HG02588 (cell line): ENCODE data around the gene ITPR3.
"Not testable (repeated sequence)": the region's sequence is repeated elsewhere in the genome, so short reads cannot be mapped to it uniquely, and the experiment has no call there.

Experiments used
- ATAC-seq: cut with Tn5 transposase; IDR thresholded peaks from one replicate; pipeline ENCODE4 v1.9.1; 2021; ENCODE audit warnings: mild to moderate bottlenecking, moderate library complexity; ENCODE audit not compliant: unreplicated experiment

ITPR3 gene

DNA sequence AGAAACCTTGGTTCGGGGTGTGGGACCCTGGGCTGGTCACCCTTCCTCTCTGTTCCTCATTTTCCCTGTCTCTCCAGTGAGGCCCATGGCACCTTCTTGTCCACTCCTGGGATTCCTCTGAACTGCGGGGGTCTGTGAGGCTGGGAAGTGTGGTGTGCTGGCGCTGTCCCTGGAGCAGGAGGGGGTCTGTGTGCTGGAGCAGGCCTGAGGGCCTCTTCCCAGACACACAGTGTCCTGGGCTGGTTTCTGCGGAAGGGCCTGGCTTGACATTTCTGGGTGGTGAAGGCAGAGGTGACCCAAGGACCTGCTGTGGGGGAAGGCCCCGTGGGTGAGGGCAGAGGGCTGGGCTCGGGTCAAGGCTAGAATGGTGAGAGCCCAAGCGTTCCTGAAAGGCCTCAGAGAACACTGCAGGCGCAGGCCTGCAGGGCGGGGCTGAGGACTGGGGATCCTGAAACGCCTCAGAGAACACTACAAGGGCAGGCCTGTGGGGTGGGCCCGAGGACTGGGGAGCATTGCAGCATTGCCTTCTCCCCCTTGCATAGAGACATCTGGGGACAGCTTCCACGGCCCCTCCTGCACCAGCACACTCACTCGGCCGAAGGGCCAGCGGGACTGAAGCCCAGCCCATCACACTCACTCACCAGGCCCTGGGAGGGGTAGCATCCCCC is 30.5 kb upstream of the ITPR3 start:
- ATAC-seq, result no peak

DNA sequence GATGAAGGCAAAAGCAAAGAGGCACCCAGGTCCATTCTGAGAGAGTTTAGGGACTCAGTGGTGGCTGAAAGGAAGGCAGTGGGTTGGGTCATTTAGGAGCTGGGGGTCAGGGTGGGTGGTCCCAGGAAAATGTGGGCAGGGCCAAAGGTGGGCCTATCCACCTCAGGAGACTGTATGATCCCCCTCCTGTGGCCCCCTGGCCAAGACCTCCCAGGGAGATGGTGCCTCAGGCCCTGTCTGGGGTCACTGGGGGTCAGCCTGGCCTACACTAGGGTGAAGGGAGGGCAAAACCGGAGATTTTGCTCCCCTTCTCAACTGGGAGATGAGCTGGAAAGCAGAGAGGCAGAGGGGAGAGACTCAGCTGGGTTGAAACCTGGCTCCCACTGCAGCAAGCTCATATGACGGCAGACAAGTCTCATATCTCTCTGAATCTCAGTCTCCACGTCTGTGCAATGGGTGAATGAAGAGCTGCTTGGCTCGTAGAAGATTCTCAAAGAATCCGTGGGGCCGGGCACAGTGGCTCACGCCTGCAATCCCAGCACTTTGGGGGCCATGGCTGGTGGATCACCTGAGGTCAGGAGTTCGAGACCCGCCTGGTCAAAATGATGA is 29.6 kb upstream of the ITPR3 start:
- ATAC-seq, result no peak

DNA sequence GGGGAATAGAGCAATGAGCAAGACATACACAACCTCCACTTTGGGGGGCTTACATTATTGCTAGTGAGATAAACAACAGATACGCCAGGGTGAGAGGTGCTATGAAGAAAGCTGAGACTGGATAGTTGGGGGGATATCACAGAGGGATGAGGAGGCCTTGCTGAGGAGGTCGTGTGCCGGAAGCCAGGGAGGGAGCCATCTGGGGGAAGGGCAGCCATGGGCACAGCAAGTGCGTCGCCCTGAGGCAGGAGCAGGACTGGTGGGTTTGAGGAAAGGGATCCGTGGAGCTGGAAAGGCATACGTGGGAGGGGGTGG is 28.9 kb upstream of the ITPR3 start:
- no peak for ATAC-seq

DNA sequence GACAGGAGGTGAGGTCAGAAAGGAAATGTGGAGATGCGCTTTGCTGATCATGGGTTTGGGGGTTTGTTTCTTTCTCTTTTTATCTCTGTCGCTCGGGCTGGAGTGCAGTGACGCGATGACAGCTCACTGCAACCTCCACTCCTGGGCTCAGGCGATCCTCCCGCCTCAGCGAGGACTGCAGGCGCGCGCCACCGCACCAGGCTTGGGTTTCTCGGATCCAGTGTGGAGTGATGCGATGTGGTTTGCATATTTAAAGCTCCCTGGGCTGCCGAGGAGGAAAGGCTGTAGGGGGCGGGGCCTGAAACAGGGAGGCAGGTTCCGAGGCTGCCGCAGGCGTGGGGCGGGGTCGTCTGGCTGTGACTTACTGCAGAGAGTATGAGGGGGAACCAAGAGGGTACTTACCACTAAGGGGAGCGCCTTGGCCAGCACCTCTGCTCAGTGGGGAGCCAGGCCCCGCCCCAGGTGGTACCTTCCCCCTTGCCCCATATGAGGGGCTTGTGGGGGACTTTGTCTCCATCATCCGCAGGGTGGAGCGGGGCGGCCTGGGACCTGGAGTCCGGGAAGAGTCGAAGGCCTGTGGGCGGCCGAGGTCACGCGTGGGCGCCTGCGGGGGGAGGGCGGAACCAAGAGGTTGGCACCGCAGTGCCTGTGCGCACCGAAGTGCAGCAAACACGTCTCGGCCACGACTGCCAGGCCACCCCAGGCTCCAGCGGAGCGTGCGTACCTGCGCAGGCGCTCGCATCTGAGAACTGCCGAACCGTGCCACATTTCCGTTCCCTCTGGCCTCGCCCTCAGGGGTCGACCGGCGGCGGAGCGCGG is 28.3 kb upstream of the ITPR3 start:
- no peak for ATAC-seq

DNA sequence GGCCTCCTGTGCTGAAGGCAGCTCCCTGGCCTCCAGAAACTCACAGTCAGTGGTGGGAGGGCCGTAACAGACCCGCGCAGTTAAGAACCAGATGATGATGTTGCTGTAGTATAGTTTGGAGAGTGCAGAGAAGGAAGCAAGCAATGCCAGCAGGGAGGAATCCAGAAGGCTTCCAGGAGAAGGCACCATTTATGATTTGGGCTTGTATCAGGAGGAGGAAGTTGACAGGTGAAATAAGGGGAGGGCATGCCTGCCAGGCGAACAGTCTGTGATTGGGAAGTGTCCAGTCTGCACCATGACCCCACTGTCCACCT is 27.8 kb upstream of the ITPR3 start:
- ATAC-seq, result no peak

DNA sequence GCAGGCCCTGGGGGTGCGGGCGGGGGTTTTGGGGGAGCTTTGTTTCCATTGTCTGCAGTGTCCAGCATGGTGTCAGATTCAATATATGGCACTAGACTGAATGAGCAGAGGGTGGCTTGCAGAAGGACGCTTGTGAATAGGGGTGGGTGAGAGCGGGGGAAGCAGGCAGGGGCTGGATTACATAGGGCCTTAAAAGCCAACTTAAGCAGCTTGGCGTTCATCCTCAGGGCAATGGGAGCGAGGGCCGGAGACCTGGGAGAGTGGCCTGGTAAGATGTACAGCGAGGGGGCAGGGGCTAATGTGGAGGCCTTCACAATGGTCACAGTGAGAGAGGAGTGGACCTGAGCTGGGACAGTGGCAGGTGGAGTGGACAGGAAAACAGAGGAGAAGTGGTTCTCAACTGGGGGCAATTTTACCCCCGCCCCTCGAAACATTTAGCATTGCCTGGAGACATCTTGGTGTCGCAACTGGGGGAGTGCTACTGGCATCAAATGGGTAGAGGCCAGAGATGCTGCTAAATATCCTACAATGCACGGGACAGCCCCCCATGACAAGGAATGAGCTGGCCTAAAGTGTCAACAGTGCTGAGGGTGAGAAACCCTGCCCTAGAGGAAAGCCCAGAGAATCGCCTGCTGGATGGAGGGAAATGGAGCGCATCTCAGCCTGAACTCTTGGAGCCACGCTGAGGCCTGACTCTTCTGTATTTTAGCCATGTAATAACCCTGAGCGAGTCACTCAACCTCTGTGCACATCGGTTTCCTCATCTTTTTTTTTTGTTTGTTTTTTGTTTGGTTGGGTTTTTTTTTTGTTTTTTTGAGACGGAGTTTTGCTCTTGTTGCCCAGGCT is 25.9 kb upstream of the ITPR3 start:
- ATAC-seq, result no peak

DNA sequence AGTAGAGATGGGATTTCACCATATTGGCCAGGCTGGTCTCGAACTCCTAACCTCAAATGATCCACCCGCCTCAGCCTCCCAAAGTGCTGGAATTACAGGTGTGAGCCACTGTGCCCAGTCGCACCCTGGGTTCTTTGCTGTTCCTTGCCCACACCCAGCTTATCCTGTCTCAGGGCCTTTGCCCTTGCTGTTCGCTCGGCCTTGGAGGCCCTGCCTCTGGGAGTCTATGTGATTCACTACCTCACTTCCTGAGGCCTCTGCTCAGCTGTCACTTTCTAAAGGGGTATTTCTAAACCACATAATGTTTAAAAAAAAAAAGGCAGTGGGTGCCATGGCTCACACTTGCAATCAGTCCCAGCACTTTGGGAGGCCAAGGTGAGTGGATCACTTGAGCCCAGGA is 24.2 kb upstream of the ITPR3 start:
- not testable (repeated sequence) for ATAC-seq

DNA sequence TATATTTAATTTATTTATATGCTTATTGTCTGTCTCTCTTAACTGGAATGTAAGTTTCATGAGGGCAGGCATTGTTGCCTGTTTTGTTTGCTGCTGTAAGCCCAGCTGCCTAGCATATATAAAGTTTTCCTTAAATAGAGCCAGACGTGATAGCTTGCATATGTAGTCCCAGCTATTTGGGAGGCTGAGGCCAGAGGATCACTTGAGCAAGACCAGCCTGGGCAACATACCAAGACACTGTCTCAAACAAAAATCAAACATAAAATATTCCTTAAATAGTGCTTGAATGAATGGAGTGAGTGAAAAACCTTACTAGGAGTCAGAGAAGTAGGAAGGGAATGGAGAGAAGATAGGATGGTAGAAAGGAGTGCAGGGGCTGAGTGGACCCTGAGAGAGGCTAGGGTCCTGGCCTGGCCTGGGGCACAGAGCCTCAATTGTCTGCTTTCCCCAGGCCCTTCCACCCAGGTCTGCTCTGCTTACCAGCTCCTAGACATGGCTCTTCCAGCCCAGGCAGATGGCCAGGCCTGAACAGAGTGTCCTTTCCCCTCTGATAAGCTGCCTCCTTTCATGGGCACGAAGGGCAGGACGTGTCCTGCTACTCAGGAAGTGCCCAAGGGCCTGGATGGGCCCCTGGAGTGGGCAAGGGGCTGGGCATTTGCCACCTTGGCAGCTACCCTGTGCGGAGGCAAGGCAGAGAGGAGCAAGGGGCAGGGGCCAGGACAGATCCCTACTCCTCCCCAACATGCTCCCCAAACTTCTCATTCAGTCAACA is 23.4 kb upstream of the ITPR3 start:
- no peak for ATAC-seq

DNA sequence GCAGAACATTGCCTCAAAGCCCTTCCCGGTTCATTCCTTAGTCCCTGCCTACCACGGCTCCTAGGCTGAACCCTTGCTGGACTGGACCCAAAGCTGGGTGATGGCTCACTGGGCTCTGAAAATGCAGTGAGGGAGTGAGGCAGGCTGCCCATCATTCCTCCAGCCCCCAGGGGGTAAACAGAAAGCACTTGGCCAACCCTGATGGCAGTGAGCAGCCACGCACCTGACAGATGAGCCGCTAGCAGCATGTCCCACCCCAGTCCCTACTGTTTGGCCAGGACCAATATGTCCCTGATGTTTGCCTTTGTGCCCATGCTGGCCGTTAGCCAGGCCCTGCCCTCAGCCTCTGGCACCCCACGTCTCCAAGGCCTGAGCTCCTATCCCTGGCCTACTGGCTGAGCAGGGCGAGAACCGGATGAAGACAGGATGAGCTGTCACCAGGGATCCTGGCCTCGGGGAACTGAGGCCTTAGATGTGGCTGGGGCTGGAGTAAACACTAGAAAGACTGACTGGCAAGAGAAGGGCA is 21.6 kb upstream of the ITPR3 start:
- ATAC-seq, result no peak

DNA sequence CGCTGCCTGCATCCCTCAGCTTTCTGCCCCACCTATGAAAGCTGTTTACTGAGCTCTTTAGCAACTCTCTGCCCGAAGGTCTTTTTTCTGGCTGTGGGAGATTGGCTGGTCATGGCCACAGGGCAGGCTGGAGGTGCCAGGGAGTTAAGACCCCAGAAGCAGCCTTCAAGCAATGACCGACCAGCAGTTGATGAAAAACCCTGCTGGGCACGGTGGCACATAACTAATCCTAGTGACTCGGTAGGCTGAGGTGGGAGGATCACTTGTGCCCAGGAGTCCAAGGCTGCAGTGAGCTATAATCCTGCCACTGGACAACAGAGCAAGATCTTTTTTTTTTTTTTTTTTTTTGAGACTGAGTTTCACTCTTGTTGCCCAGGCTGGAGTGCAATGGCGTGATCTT is 20.4 kb upstream of the ITPR3 start:
- ATAC-seq, result no peak

DNA sequence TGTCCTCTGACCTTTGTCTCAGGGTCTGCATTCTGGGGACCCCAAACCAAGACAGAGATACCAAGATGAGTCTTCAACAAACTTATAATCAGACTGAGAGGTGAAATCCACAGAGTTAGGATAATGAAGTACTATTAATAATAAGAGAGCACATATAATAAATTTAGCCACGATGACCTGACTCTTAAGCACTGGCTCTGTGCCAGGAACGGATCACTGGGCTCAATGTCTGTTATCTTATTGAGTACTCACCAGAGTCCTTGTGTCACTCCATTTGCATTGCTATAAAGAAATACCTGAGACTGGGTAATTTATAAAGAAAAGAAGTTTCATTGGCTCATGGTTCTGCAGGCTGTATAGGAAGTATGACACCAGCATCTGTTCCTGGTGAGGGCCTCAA is 18.9 kb upstream of the ITPR3 start:
- no peak for ATAC-seq

DNA sequence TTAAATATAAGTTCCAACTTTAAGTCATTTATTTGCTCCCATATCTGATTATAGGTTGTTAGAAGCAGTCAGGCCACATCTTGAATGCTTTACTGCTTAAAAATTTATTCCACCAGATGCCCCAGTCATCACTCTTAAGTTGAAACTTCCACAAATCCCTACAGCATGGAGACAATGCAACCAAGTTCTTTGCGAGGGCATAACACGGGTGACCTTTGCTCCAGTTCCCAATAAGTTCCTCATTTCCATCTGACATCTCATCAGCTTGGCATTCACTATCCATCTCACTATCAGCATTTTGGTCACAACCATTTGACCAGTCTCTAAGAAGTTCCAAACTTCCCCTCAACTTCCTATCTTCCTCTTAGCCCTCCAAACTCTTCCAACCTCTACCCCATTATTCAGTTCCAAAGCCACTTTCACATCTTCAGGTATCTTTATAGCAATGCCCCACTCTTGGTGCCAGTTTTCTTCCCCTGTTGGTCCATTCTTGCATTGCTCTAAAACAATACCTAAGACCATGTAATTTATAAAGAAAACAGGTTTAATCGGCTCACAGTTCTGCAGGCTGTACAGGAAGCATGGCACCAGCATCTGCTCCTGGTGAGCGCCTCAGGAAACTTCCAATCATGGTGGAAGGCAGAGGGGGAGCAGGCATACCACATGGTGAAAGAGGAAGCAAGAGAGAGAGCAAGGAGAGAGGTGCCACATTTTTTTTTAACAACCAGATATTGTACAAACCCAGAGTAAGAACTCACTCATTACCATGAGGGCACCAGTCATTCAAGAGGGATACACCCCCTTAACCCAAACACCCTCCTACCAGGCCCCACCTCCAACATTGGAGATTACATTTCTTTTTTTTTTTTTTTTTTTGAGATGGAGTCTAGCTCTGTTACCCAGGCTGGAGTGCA is 15.9 kb upstream of the ITPR3 start:
- no peak for ATAC-seq

DNA sequence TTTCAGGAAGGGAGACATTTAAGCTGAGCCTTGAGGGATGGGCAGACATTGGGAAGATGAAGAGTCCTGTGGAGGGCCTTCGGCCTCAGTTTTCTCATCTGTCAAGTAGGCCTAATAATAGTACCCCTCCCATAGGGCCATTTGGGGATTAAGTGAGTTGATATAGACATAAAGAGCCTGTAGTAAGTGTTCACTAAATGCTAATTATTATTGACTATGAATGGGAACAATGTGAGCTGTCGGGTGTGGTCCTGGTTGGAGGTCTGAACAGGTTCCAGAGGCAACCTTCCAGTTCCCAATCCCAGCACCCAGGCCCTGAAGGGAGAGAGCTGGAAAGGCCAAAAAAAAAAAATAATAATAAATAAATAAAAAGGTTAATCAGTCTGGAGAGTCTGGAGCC is 14.5 kb upstream of the ITPR3 start:
- no peak for ATAC-seq

DNA sequence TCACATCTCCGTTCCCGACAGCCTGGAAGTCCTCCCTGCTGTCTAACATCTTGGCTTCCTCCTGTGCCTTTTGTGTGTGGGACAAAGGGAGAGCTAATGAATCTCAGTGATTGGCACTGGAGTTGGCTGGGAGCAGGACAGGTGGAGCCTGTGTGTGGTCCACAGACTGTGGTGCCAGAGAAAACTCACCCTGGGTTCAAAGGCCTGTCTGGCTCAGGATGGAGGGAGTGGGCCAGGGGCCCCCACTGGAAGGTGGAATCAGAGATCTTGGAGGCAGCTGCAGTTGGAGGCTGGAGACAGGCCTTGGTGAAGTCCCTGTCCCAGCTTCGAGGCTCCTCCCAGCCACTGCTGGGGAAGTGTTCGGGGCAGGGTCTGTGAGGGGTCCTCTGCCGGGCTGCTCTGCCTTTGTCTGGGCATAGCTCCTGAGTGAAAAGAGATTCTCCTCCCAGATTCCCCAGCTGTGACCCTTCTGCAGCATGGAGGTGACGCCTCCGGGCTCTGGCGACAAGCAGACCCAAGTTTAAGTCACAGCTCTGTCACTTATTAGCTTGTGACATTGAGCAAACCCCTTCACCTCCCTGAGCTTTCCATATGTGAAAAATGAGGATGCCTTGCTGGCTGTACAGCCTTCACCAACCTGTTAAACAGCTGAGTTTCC is 13.9 kb upstream of the ITPR3 start:
- ATAC-seq, result no peak

DNA sequence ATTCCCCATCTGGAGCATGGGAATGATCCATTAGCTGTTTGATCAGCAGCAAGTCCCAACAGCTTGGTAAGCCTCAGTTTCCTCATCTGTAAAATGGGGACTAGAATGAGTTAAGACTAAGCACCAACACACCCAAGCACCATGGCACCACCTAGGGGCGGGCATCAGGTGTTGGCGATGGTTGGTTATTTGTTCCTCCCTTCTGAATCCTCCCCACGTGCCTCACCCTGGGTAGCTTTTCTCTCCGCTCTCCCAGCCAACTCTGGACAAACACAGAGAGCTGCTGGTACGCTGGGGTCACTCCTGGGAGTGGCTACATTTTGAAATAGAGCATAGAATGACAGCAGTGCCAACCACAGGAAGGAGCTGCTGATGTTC is 13.3 kb upstream of the ITPR3 start:
- ATAC-seq, result no peak

DNA sequence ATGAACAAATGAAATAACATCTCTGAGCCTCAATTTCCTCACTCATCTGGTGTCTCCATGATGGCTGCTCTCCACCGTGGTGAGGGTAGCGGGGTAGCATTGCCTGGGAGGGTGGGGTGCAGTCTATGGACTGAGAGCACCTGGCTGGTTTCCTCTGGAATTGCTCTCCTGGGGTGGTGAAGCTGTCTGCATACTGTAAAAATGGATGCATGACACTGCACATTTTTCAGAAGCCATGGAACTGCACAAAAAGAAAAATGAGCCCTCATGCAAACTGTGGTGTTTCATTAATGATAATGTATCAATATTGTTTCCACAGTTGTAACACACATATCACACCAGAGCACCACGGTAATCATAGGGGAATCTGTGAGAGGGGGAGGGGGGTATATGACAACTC is 12.1 kb upstream of the ITPR3 start:
- ATAC-seq, result no peak

DNA sequence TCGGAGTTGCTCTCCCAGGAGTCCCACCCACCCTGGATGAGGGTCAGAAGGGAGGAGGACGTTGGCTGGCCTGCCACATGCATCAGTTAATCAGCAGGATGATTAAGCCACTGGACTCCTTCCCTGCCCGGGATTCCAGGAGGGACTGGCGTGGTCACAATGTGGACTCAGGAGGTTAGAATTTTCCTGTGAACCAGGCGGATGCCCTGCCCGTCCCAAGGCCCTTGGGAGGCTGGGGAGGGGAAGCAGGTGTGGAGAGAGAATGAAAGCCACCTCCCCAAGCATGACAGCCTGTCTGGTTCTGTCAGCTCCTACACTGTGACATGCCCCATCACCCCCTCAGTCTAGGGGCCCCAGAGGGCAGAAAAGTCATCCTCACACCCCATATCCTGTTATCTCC is 11.6 kb upstream of the ITPR3 start:
- no peak for ATAC-seq

DNA sequence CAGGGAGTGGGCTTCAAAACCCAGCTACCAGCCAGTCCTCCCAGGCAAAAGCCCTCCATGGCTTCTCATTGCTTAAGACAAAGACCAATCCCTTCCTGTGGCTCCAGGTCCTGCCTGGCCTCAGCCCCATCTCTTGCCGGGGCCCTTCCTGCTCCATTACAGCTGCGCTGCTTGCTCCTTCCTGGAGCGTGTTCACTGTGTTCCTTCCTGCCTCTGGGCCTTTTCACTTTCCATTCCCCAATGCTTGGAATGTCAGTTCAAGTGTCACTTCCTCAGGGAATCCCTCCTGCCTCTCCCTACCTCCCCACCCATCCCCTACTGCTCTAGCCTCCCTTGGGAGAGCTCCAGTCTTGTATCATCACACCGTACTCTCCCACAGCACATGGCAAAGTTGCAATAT is 11.1 kb upstream of the ITPR3 start:
- no peak for ATAC-seq
